IMR-90 (cell line): ENCODE results near the gene SLIT3. TPM values are rescaled to one million over a fixed set of nuclear protein-coding genes. Genes with fewer than 3 reads are reported as not detected.

Experiments used
- ATAC-seq: fragments of 200-7000 bp; cut with Tn5 transposase; 2 replicates; pipeline ENCODE4 v1.9.1; 2020; ENCODE audit warnings: low read depth, mild to moderate bottlenecking, moderate library complexity
- BruUV-seq: library from RNA; stranded (reverse); fragments of 400-500 nt; replicated peaks from 2 replicates; lab custom pipeline; 2021; lab: Mats Ljungman, UMichigan
- CTCF ChIA-PET: fragments of 300-600 bp; formaldehyde crosslinking; extraction: SDS; loops from one replicate; lab custom pipeline; 2021; ENCODE audit warnings: antibody characterized with exemption; lab: Yijun Ruan, JAX
- POLR2A ChIA-PET: fragments of 300-600 bp; sonication (Branson Sonifier 250); formaldehyde crosslinking; loops from one replicate; lab custom pipeline; 2022; ENCODE audit warnings: antibody characterized with exemption; ENCODE audit not compliant: unreplicated experiment; lab: Charles Lee
- DNase-seq: peaks from one replicate; pipeline ENCODE4 v3.0.0; 2013
- H2AFZ ChIP-seq: replicated peaks from 2 replicates; pipeline ENCODE3; 2013; ENCODE audit warnings: low read length, mild to moderate bottlenecking; ENCODE audit not compliant: poor library complexity
- H2AK5ac ChIP-seq: 2 replicates; pipeline ENCODE4 v1.6.1; 2013; ENCODE audit warnings: low read depth, low read length, inconsistent platforms
- H2AK9ac ChIP-seq: replicated peaks from 2 replicates; pipeline ENCODE3; 2013; ENCODE audit warnings: mild to moderate bottlenecking, low read depth, low read length, moderate library complexity; ENCODE audit not compliant: poor library complexity
- H2BK120ac ChIP-seq: 2 replicates; pipeline ENCODE4 v1.6.1; 2013; ENCODE audit warnings: low read depth, low read length, inconsistent platforms
- H2BK15ac ChIP-seq: 3 replicates; pipeline ENCODE4 v1.6.1; 2013; ENCODE audit warnings: low read depth, low read length, inconsistent platforms
- H2BK20ac ChIP-seq: 2 replicates; pipeline ENCODE4 v1.6.1; 2013; ENCODE audit warnings: low read depth, mild to moderate bottlenecking, inconsistent platforms, low read length, moderate library complexity
- H2BK5ac ChIP-seq: 2 replicates; pipeline ENCODE4 v1.6.1; 2013; ENCODE audit warnings: mild to moderate bottlenecking, low read depth, low read length, inconsistent platforms; ENCODE audit not compliant: poor library complexity, severe bottlenecking
- H3K14ac ChIP-seq: replicated peaks from 2 replicates; pipeline ENCODE4 v1.6.1; 2013; ENCODE audit warnings: low read depth, low read length, inconsistent platforms
- H3K18ac ChIP-seq: 2 replicates; pipeline ENCODE4 v1.6.1; 2013; ENCODE audit warnings: low read depth, low read length, control low read depth
- H3K23ac ChIP-seq: 2 replicates; pipeline ENCODE4 v1.6.1; 2013; ENCODE audit warnings: low read depth, low read length, inconsistent platforms
- H3K27ac ChIP-seq: 2 replicates; pipeline ENCODE4 v1.5.1; 2013; ENCODE audit warnings: mild to moderate bottlenecking, control low read depth, low read length; ENCODE audit not compliant: insufficient read depth
- H3K27me3 ChIP-seq: 2 replicates; pipeline ENCODE4 v1.6.1; 2013; ENCODE audit warnings: low read length; ENCODE audit not compliant: control insufficient read depth, insufficient read depth
- H3K36me3 ChIP-seq: 2 replicates; pipeline ENCODE4 v1.6.1; 2013; ENCODE audit warnings: low read length, mixed read lengths; ENCODE audit not compliant: control insufficient read depth, insufficient read depth
- H3K4ac ChIP-seq: 2 replicates; pipeline ENCODE4 v1.6.1; 2013; ENCODE audit warnings: low read depth, low read length, inconsistent platforms
- H3K4me1 ChIP-seq: 2 replicates; pipeline ENCODE4 v1.6.1; 2013; ENCODE audit warnings: low read length, mixed read lengths; ENCODE audit not compliant: control insufficient read depth, insufficient read depth
- H3K4me2 ChIP-seq: 2 replicates; pipeline ENCODE4 v1.6.1; 2013; ENCODE audit warnings: low read depth, mild to moderate bottlenecking, control low read depth, low read length, moderate library complexity
- H3K4me3 ChIP-seq: 2 replicates; pipeline ENCODE4 v1.5.1; 2013; ENCODE audit warnings: low read depth, mild to moderate bottlenecking, control low read depth, low read length, moderate library complexity; ENCODE audit not compliant: insufficient read depth
- H3K56ac ChIP-seq: 2 replicates; pipeline ENCODE4 v1.6.1; 2013; ENCODE audit warnings: low read length, inconsistent platforms; ENCODE audit not compliant: insufficient read depth; ENCODE audit errors: extremely low read depth
- H3K79me1 ChIP-seq, 2 experiments: 2 replicates each; pipeline ENCODE4 v1.6.1; 2013; ENCODE audit warnings: low read length in 2 of 2, inconsistent platforms in 1 of 2, low read depth in 1 of 2
- H3K9ac ChIP-seq: 2 replicates; pipeline ENCODE4 v1.6.1; 2013; ENCODE audit warnings: low read depth, low read length, control low read depth
- H3K9me1 ChIP-seq: 2 replicates; pipeline ENCODE4 v1.6.1; 2013; ENCODE audit warnings: low read length, inconsistent platforms; ENCODE audit not compliant: insufficient read depth
- H3K9me3 ChIP-seq: 2 replicates; pipeline ENCODE4 v1.6.1; 2013; ENCODE audit warnings: low read length; ENCODE audit not compliant: control insufficient read depth, insufficient read depth
- H4K20me1 ChIP-seq: 2 replicates; pipeline ENCODE4 v1.6.1; 2013; ENCODE audit warnings: low read length, inconsistent platforms; ENCODE audit not compliant: insufficient read depth
- H4K5ac ChIP-seq: 2 replicates; pipeline ENCODE4 v1.6.1; 2013; ENCODE audit warnings: mild to moderate bottlenecking, low read depth, low read length, control low read depth
- H4K8ac ChIP-seq, 2 experiments: 2 replicates each; pipeline ENCODE4 v1.6.1; 2013; ENCODE audit warnings: low read depth in 2 of 2, low read length in 2 of 2, control low read depth in 1 of 2, inconsistent platforms in 1 of 2
- H4K91ac ChIP-seq: 2 replicates; pipeline ENCODE4 v1.6.1; 2013; ENCODE audit warnings: low read depth, low read length, inconsistent platforms; ENCODE audit not compliant: insufficient read depth
- BHLHE40 ChIP-seq: fragments of 150-350 bp; IDR thresholded peaks from 2 replicates; pipeline ENCODE4 v1.6.1; 2016; ENCODE audit warnings: mild to moderate bottlenecking, low read depth, low read length
- CEBPB ChIP-seq: IDR thresholded peaks from 2 replicates; pipeline ENCODE4 v1.6.1; 2012; ENCODE audit warnings: low read depth, low read length, improper control_type of control experiment
- CHD1 ChIP-seq: IDR thresholded peaks from 2 replicates; pipeline ENCODE4 v1.6.1; 2012; ENCODE audit warnings: low read depth, low read length, improper control_type of control experiment
- CTCF ChIP-seq: conservative IDR thresholded peaks from 2 replicates; pipeline ENCODE4 v1.5.1; 2012; ENCODE audit warnings: mild to moderate bottlenecking, low read depth, low read length, improper control_type of control experiment
- MAFK ChIP-seq: IDR thresholded peaks from 2 replicates; pipeline ENCODE4 v1.6.1; 2012; ENCODE audit warnings: low read depth, low read length, improper control_type of control experiment
- MXI1 ChIP-seq: IDR thresholded peaks from 2 replicates; pipeline ENCODE4 v1.6.1; 2012; ENCODE audit warnings: low read depth, mild to moderate bottlenecking, low read length, moderate library complexity, borderline replicate concordance
- NFE2L2 ChIP-seq: fragments of 150-350 bp; IDR thresholded peaks from 2 replicates; pipeline ENCODE4 v1.6.1; 2016; ENCODE audit warnings: low read depth, mild to moderate bottlenecking, low read length
- POLR2A ChIP-seq: IDR thresholded peaks from 2 replicates; pipeline ENCODE4 v1.6.1; 2012; ENCODE audit warnings: mild to moderate bottlenecking, low read depth, low read length
- RAD21 ChIP-seq: IDR thresholded peaks from 2 replicates; pipeline ENCODE4 v1.6.1; 2012; ENCODE audit warnings: low read length, improper control_type of control experiment
- RCOR1 ChIP-seq: IDR thresholded peaks from 2 replicates; pipeline ENCODE4 v1.6.1; 2012; ENCODE audit warnings: mild to moderate bottlenecking, low read length, improper control_type of control experiment; ENCODE audit not compliant: insufficient replicate concordance
- RFX5 ChIP-seq: IDR thresholded peaks from 2 replicates; pipeline ENCODE4 v1.8.0; 2012; ENCODE audit warnings: low read depth, mild to moderate bottlenecking, low read length, moderate library complexity
- SMC3 ChIP-seq: fragments of 150-350 bp; IDR thresholded peaks from 2 replicates; pipeline ENCODE4 v1.6.1; 2016; ENCODE audit warnings: low read depth, mild to moderate bottlenecking, antibody characterized with exemption, low read length, moderate library complexity
- WGBS, 2 experiments: methylation state at CpG; one replicate each; pipeline versions ENCODE4 v1.1.5 to v1.1.7; 2013; ENCODE audit warnings: missing lambda C conversion rate in 2 of 2; ENCODE audit not compliant: insufficient read length in 1 of 2; ENCODE audit errors: extremely low coverage in 2 of 2; 5-methylcytosine and 5-hydroxymethylcytosine counted together
- dilution Hi-C: fragments of 300-500 bp; cut with HindIII; formaldehyde crosslinking; loops from one replicate; pipeline ENCODE4 v1.14.3; 2018; ENCODE audit warnings: low sequenced_read_pairs; ENCODE audit not compliant: unreplicated experiment
- in situ Hi-C: fragments of 300-500 bp; cut with MboI; formaldehyde crosslinking; loops from 3 replicates; pipeline ENCODE4 v1.14.3; 2019; ENCODE audit warnings: low sequenced_read_pairs, inconsistent platforms, mixed read lengths
- intact Hi-C: fragments of 100-400 bp; cut with micrococcal nuclease; formaldehyde crosslinking; loops from 2 replicates; pipeline ENCODE4 v1.10.0; 2022
- polyA plus RNA-seq, 3 experiments: library from polyadenylated mRNA; depleted of rRNA; stranded (reverse); fragments of >200 nt; gene quantifications; 2 replicates each; pipeline ENCODE4 v1.2.3, GENCODE V29; 2012; ENCODE audit warnings: low replicate concordance in 1 of 3
- total RNA-seq: library from RNA; depleted of rRNA; stranded (reverse); fragments of >200 nt; gene quantifications from 2 replicates; pipeline ENCODE4 v1.2.3, GENCODE V29; 2012
- TF ChIP-seq, protein P1 (sequence below): fragments of 150-350 bp; IDR thresholded peaks from 2 replicates; pipeline ENCODE4 v1.6.1; 2017; ENCODE audit warnings: mild to moderate bottlenecking, antibody characterized with exemption, low read length, low read depth

Gene SLIT3
- total and polyA plus RNA-seq, 2 of the 4 experiments (the other 2 are of a cell fraction), result 0.18 to 0.50 TPM

DNA sequence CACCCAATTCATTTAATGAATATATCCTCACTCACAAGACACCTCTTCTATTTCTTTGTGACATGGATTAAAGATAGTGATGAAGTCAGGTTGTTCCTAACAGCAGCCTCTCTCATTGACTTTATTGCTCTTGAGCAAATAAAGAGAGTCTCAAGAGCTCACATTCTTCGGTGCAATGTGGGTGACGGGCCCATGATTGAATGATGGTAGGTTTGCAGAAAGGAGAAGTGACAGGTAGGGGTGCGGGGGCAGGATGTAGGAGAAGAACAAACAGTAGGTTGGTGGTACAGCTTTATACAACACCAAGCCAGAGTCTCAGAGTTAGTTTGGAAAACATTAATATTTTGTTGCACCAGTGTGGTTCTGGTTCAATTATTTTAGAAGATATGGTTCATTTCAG lies 122.2 kb downstream of the SLIT3 start:
- intact Hi-C loops, result no loop called here
- Histone ChIP-seq H3K79me1 (no peaks in the 10 kb centered on the region), H3K4ac (no peak overlapping the region), H4K5ac (no peak overlapping the region), H4K20me1 (no peaks in the 10 kb centered on the region), H3K9me1 (no peaks in the 10 kb centered on the region), H4K91ac (no peak overlapping the region), H2BK5ac (no peak overlapping the region), H3K4me2 (no peak overlapping the region), H3K36me3 (no peaks in the 10 kb centered on the region), H3K9ac (no peak overlapping the region), H2BK15ac (no peak overlapping the region), H3K4me3 (no peak overlapping the region), H3K27ac (no peak overlapping the region), H2AK5ac (no peak overlapping the region), H3K56ac (no peak overlapping the region), H2BK120ac (no peak overlapping the region), H2AFZ (no peak overlapping the region), H2AK9ac (no peak overlapping the region), H3K9me3 (no peaks in the 10 kb centered on the region; the same call in 1 of the 2 replicates), H3K18ac (no peak overlapping the region), H3K4me1 (no peaks in the 10 kb centered on the region), H3K14ac (no peak overlapping the region), H4K8ac (no peak overlapping the region), H3K23ac (no peak overlapping the region), H2BK20ac (no peak overlapping the region), H3K27me3 (no peaks in the 10 kb centered on the region)
- WGBS, 2 experiments, result 63% methylated on average over 2 of the region's 3 CpGs; no CpG with 5 or more reads in 1 of the 2 experiments
- ChIA-PET CTCF (no interaction called here), POLR2A (no interaction called here)
- in situ Hi-C loops, result no loop called here
- dilution Hi-C loops, result no loop called here
- TF ChIP-seq RAD21, result no peak
- no peak for TF ChIP-seq CHD1
- TF ChIP-seq, protein P1, sequence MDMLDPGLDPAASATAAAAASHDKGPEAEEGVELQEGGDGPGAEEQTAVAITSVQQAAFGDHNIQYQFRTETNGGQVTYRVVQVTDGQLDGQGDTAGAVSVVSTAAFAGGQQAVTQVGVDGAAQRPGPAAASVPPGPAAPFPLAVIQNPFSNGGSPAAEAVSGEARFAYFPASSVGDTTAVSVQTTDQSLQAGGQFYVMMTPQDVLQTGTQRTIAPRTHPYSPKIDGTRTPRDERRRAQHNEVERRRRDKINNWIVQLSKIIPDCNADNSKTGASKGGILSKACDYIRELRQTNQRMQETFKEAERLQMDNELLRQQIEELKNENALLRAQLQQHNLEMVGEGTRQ, result no peak
- no peak for TF ChIP-seq CTCF
- TF ChIP-seq POLR2A, result no peak
- no peak for TF ChIP-seq NFE2L2
- no peak for TF ChIP-seq MAFK
- no peak for TF ChIP-seq MXI1
- TF ChIP-seq RFX5, result no peak
- TF ChIP-seq RCOR1, result no peak
- no peak for TF ChIP-seq BHLHE40
- no peak for TF ChIP-seq CEBPB
- no peak for TF ChIP-seq SMC3
- ATAC-seq (no peak), DNase-seq (no peak)
- BruUV-seq, result no TSS peak
